ENCODE measurements around the gene HSPA12B.

Gene HSPA12B

DNA sequence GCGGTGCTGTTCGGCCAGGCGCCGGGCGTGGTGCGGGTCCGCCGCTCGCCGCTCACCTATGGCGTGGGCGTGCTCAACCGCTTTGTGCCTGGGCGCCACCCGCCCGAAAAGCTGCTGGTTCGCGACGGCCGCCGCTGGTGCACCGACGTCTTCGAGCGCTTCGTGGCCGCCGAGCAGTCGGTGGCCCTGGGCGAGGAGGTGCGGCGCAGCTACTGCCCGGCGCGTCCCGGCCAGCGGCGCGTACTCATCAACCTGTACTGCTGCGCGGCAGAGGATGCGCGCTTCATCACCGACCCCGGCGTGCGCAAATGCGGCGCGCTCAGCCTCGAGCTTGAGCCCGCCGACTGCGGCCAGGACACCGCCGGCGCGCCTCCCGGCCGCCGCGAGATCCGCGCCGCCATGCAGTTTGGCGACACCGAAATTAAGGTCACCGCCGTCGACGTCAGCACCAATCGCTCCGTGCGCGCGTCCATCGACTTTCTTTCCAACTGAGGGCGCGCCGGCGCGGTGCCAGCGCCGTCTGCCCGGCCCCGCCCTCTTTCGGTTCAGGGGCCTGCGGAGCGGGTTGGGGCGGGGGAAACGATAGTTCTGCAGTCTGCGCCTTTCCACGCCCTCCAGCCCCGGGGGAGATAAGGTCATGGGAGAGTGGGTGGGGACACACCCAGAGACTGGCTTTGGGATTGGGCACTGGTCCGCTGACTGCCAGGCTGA lies 19.3 kb downstream of the HSPA12B start:
- H3K27ac ChIP-seq: no peak overlapping the region

GRCh38 chr20:3752386-3752759 lies 19.9 kb downstream of the HSPA12B start:
- TF ChIP-seq, protein P1, sequence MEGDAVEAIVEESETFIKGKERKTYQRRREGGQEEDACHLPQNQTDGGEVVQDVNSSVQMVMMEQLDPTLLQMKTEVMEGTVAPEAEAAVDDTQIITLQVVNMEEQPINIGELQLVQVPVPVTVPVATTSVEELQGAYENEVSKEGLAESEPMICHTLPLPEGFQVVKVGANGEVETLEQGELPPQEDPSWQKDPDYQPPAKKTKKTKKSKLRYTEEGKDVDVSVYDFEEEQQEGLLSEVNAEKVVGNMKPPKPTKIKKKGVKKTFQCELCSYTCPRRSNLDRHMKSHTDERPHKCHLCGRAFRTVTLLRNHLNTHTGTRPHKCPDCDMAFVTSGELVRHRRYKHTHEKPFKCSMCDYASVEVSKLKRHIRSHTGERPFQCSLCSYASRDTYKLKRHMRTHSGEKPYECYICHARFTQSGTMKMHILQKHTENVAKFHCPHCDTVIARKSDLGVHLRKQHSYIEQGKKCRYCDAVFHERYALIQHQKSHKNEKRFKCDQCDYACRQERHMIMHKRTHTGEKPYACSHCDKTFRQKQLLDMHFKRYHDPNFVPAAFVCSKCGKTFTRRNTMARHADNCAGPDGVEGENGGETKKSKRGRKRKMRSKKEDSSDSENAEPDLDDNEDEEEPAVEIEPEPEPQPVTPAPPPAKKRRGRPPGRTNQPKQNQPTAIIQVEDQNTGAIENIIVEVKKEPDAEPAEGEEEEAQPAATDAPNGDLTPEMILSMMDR (conservative IDR thresholded peaks at IDR 0.05): no peak
- H3K27ac ChIP-seq: no peak overlapping the region

More for the DNA sequence above, 19.3 kb downstream of the HSPA12B start:
- TF ChIP-seq, protein P1 (conservative IDR thresholded peaks at IDR 0.05): no peak

DNA sequence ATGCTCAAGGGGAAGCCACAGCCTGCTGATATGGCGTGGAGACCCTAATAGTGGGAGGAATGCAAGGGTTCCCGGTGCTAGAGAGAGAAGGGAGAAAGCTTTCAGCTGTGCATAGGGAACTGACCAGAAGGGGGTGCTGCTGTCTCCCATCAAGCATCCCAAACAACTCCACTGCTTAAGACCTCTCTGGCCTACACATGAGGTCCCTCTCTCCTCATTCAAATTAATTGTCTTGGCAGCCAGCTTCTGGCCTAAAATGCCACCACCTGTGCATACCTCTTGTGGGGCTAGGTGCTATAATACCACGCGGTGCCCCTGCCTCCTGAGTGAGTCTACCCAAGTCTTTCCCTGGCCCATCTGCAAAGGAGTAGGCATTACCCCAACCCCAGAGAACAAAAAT lies 20.6 kb downstream of the HSPA12B start:
- no peak overlapping the region for H3K27ac ChIP-seq
- TF ChIP-seq, protein P1 (conservative IDR thresholded peaks at IDR 0.05): peak; percentile 72

DNA sequence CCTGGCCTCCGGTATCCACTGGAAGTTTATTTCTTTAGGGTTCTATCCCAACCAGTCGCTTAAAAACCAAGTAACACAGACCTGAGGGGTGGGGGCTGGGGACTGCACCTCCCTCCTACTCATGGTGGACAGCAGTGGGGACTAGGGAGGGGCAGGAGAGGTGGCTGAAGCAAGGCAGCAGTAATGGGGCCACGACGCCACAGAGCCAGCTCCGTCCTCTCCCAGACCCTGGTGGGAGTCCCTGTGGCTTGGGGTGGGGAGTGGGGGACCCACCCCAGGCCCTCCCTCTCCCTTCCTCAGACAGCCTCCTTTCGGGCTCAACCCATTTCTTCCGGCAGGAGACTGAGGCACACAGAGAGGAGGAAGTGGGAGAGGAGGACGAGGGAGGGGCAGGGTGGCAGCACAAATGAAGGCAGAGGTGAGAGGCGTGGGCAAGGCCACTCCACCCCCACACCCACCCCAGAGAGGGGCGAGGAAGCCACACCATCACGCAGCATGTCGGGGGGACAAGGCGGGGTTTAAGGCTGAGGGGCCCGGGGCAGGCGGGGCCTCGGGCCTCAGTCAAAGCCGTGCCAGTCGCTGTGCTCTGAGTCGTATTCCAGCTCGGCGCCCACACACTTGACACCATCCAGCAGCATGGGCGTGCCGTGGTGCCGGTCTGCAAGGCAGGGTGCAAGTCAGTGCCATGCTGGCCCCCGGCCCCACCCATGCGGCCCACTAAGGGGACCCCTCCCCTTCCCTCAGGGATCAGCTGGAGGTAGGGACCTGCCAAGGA lies 21.2 kb downstream of the HSPA12B start:
- TF ChIP-seq, protein P1 (conservative IDR thresholded peaks at IDR 0.05): no peak
- no peak overlapping the region for H3K27ac ChIP-seq

DNA sequence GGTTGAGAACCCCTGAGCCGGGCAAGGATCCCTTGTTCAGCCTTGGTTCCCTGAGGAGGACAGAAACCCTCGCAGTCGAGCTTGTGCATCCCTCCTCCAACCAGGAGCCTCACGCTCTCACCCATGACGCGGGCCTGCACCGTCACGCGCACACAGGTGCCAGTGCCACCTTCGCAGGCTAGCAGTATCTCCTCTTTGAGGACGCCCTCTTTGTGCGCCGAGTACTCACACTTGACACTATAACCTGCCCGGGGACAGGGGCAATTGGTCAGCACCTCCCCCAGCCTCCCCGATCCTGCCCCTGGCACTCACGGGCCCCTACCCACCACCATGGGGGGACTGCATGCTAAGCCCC lies 21.8 kb downstream of the HSPA12B start:
- TF ChIP-seq, protein P1 (conservative IDR thresholded peaks at IDR 0.05): no peak
- H3K27ac ChIP-seq: no peak overlapping the region

DNA sequence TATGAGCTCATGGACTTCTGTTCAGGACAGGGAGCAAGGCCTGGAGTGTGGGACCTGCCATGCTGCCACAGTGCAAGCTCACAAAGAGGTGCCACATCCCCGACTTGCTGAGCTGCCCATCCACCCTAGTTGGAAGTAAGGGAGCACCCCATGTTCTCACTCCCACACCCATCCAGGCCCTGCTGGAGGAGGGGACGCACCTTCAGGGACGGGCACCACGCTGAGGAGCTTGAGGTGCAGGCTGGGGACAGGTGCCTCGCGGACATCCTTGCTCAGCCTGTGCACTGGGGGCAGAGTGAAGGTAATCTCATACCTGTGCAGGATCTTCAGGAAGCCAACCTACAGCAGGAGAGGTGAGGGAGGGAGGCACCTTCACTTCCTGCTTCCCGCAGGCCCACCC lies 22.8 kb downstream of the HSPA12B start:
- H3K27ac ChIP-seq: no peak overlapping the region
- TF ChIP-seq, protein P1 (conservative IDR thresholded peaks at IDR 0.05): no peak

GRCh38 chr20:3755814-3756480 lies 23.5 kb downstream of the HSPA12B start:
- TF ChIP-seq, protein P1 (conservative IDR thresholded peaks at IDR 0.05): no peak
- no peak overlapping the region for H3K27ac ChIP-seq

All from VCaP (cell line).